H9 (cell line): Measurements from ENCODE around the gene ZNF17. TPM values are rescaled to one million over a fixed set of nuclear protein-coding genes. Genes with fewer than 3 reads are reported as not detected.

Experiments
- DNase-seq: peaks from one replicate; pipeline ENCODE4 v3.0.0-alpha.2; 2017
- H2AFZ ChIP-seq: one replicate; pipeline ENCODE4 v1.6.1; 2013; ENCODE audit warnings: mild to moderate bottlenecking, low read length, control low read depth, moderate library complexity
- H2AK5ac ChIP-seq: 2 replicates; pipeline ENCODE4 v1.6.1; 2013; ENCODE audit warnings: low read length, control low read depth, mixed read lengths; ENCODE audit not compliant: insufficient read length
- H2BK120ac ChIP-seq: one replicate; pipeline ENCODE4 v1.6.1; 2013; ENCODE audit warnings: low read depth, mild to moderate bottlenecking, low read length, control low read depth, inconsistent platforms; ENCODE audit not compliant: poor library complexity, severe bottlenecking
- H2BK12ac ChIP-seq: 2 replicates; pipeline ENCODE4 v1.6.1; 2013; ENCODE audit warnings: low read length, control low read depth, mixed read lengths, low read depth; ENCODE audit not compliant: insufficient read length
- H2BK15ac ChIP-seq: 2 replicates; pipeline ENCODE4 v1.6.1; 2013; ENCODE audit warnings: low read depth, low read length, control low read depth
- H2BK20ac ChIP-seq: one replicate; pipeline ENCODE4 v1.6.1; 2013; ENCODE audit warnings: low read depth, mild to moderate bottlenecking, low read length, control low read depth, inconsistent platforms; ENCODE audit not compliant: poor library complexity, severe bottlenecking
- H2BK5ac ChIP-seq: 2 replicates; pipeline ENCODE4 v1.6.1; 2013; ENCODE audit warnings: low read length, control low read depth, mixed read lengths; ENCODE audit not compliant: insufficient read length
- H3K14ac ChIP-seq: 2 replicates; pipeline ENCODE4 v1.6.1; 2013; ENCODE audit warnings: low read length, control low read depth; ENCODE audit not compliant: insufficient read depth
- H3K18ac ChIP-seq: 2 replicates; pipeline ENCODE4 v1.6.1; 2013; ENCODE audit warnings: low read depth, mild to moderate bottlenecking, mixed read lengths, low read length, control low read depth; ENCODE audit not compliant: insufficient read length
- H3K23ac ChIP-seq: 2 replicates; pipeline ENCODE4 v1.6.1; 2013; ENCODE audit warnings: low read length, control low read depth, mixed read lengths, low read depth; ENCODE audit not compliant: insufficient read length
- H3K23me2 ChIP-seq: 2 replicates; pipeline ENCODE4 v1.6.1; 2013; ENCODE audit warnings: low read depth, mild to moderate bottlenecking, mixed read lengths, low read length, control low read depth; ENCODE audit not compliant: insufficient read length, poor library complexity, severe bottlenecking
- H3K27ac ChIP-seq: 2 replicates; pipeline ENCODE4 v1.5.1; 2013; ENCODE audit warnings: low read length, control low read depth, mixed read lengths, low read depth; ENCODE audit not compliant: insufficient read length
- H3K27me3 ChIP-seq: 2 replicates; pipeline ENCODE4 v1.6.1; 2013; ENCODE audit warnings: low read length, control low read depth, inconsistent platforms; ENCODE audit not compliant: insufficient read depth
- H3K4ac ChIP-seq: 2 replicates; pipeline ENCODE4 v1.6.1; 2013; ENCODE audit warnings: low read depth, mild to moderate bottlenecking, control low read depth, inconsistent platforms, low read length, moderate library complexity
- H3K4me1 ChIP-seq: 2 replicates; pipeline ENCODE4 v1.6.1; 2013; ENCODE audit warnings: low read length, control low read depth, inconsistent platforms; ENCODE audit not compliant: insufficient read depth
- H3K4me2 ChIP-seq: 2 replicates; pipeline ENCODE4 v1.6.1; 2013; ENCODE audit warnings: low read length, control low read depth, mixed read lengths; ENCODE audit not compliant: insufficient read length, insufficient read depth
- H3K56ac ChIP-seq: 2 replicates; pipeline ENCODE4 v1.6.1; 2013; ENCODE audit warnings: low read depth, mild to moderate bottlenecking, mixed read lengths, low read length, control low read depth; ENCODE audit not compliant: insufficient read length
- H3K79me1 ChIP-seq: 2 replicates; pipeline ENCODE4 v1.6.1; 2013; ENCODE audit warnings: low read depth, mild to moderate bottlenecking, moderate library complexity, low read length, control low read depth, inconsistent platforms; ENCODE audit not compliant: insufficient read depth, poor library complexity, severe bottlenecking
- H3K79me2 ChIP-seq: 2 replicates; pipeline ENCODE4 v1.6.1; 2013; ENCODE audit warnings: low read length, control low read depth, inconsistent platforms; ENCODE audit not compliant: insufficient read depth
- H3K9ac ChIP-seq: 2 replicates; pipeline ENCODE4 v1.6.1; 2013; ENCODE audit warnings: low read length, control low read depth, mixed read lengths; ENCODE audit not compliant: insufficient read length; ENCODE audit errors: extremely low read depth
- H3K9me3 ChIP-seq: one replicate; pipeline ENCODE4 v1.6.1; 2013; ENCODE audit warnings: low read depth, low read length, inconsistent platforms; ENCODE audit not compliant: control insufficient read depth
- H3T11ph ChIP-seq: one replicate; pipeline ENCODE4 v1.6.1; 2013; ENCODE audit warnings: mild to moderate bottlenecking, low read length, control low read depth, inconsistent platforms
- H4K20me1 ChIP-seq: one replicate; pipeline ENCODE4 v1.6.1; 2013; ENCODE audit not compliant: control insufficient read depth, insufficient read length, insufficient read depth
- H4K5ac ChIP-seq: 2 replicates; pipeline ENCODE4 v1.6.1; 2013; ENCODE audit warnings: low read depth, mild to moderate bottlenecking, mixed read lengths, low read length, control low read depth; ENCODE audit not compliant: insufficient read length
- H4K8ac ChIP-seq: replicated peaks from 2 replicates; pipeline ENCODE4 v1.6.1; 2013; ENCODE audit warnings: low read length, control low read depth, mixed read lengths, low read depth; ENCODE audit not compliant: insufficient read length
- H4K91ac ChIP-seq: 2 replicates; pipeline ENCODE4 v1.6.1; 2013; ENCODE audit warnings: low read depth, mild to moderate bottlenecking, moderate library complexity, mixed read lengths, low read length, control low read depth; ENCODE audit not compliant: insufficient read length
- H3K27ac Mint-ChIP-seq, 3 experiments: 2 replicates in 2 of 3; 3 replicates in 1 of 3; pipeline ENCODE4 v1.8.0; 2020 to 2021; ENCODE audit warnings: mixed read lengths in 3 of 3, mild to moderate bottlenecking in 1 of 3, moderate library complexity in 1 of 3
- H3K27me3 Mint-ChIP-seq: 2 replicates; pipeline ENCODE4 v1.8.0; 2021; ENCODE audit warnings: low read depth, mild to moderate bottlenecking, moderate library complexity, mixed read lengths
- H3K36me3 Mint-ChIP-seq, 3 experiments: 2 replicates in 2 of 3; 3 replicates in 1 of 3; pipeline ENCODE4 v1.8.0; 2020 to 2021; ENCODE audit warnings: low read depth in 3 of 3, mixed read lengths in 3 of 3; ENCODE audit not compliant: insufficient read depth in 1 of 3
- H3K4me1 Mint-ChIP-seq, 2 experiments: 2 replicates each; pipeline ENCODE4 v1.8.0; 2020; ENCODE audit warnings: mixed read lengths in 2 of 2
- H3K4me3 Mint-ChIP-seq, 2 experiments: 2 replicates in 1 of 2; 3 replicates in 1 of 2; pipeline ENCODE4 v1.8.0; 2020 to 2021; ENCODE audit warnings: mild to moderate bottlenecking in 2 of 2, mixed read lengths in 2 of 2, moderate library complexity in 1 of 2
- H3K9me3 Mint-ChIP-seq, 2 experiments: 2 replicates in 1 of 2; 3 replicates in 1 of 2; pipeline ENCODE4 v1.8.0; 2020; ENCODE audit warnings: mild to moderate bottlenecking in 2 of 2, mixed read lengths in 2 of 2, moderate library complexity in 1 of 2
- WGBS: extraction: QIAGEN DNeasy Blood & Tissue Kit; methylation state at CpG from one replicate; pipeline ENCODE4 v1.1.7; 2013; ENCODE audit warnings: missing lambda C conversion rate, low lambda C conversion rate, mixed read lengths; ENCODE audit not compliant: insufficient read length; ENCODE audit errors: extremely low coverage; 5-methylcytosine and 5-hydroxymethylcytosine counted together
- total RNA-seq: library from RNA; stranded (reverse); gene quantifications from 2 replicates; pipeline ENCODE4 v1.2.1, GENCODE V29; 2021
- TF ChIP-seq, protein P1 (sequence below): fragments of 200-600 bp; sonication (generic); conservative IDR thresholded peaks from 3 replicates; pipeline ENCODE4 v1.8.0; 2021; ENCODE audit warnings: antibody characterized with exemption, mild to moderate bottlenecking

ZNF17 gene
- total RNA-seq, 1 experiment from 2014 or later: 16.3 TPM

DNA sequence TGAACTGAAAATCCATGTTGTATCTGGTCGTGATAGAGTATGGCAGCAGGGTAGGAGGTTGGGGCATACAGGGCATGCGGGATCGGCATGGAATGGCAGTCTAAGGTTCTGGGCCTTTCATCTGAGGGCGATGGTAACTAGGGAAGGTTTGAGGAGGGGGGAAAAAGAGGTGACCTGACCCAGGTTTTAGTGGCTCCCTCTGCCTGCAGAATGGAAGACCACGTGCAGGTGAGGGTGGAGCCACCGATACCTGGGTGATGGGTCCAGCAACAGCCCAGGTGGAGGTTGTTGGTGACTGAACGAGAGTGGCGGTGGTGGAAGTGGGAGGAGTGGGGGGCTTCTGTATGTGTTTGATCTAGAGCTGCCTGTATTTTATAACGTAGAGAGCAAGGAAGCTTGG lies 28.0 kb downstream of the ZNF17 start:
- Histone ChIP-seq H3K23ac (no peak overlapping the region), H2BK12ac (no peak overlapping the region), H2AFZ (no peak overlapping the region), H3K9me3 (no peaks in the 10 kb centered on the region), H3K18ac (no peak overlapping the region), H4K91ac (no peak overlapping the region), H3T11ph (no peak overlapping the region), H3K4ac (no peak overlapping the region), H4K8ac (no peak overlapping the region), H2BK120ac (no peak overlapping the region), H3K56ac (no peak overlapping the region), H3K27me3 (no peaks in the 10 kb centered on the region), H3K79me1 (peaks cover 14% of the 10 kb centered on the region), H2BK15ac (no peak overlapping the region), H2BK5ac (no peak overlapping the region), H3K27ac (no peak overlapping the region), H3K9ac (no peak overlapping the region), H2AK5ac (no peak overlapping the region), H3K14ac (no peak overlapping the region), H3K4me1 (peaks cover 5% of the 10 kb centered on the region; the same call in 1 of the 2 replicates), H3K23me2 (peaks cover 8% of the 10 kb centered on the region), H3K79me2 (peaks cover 45% of the 10 kb centered on the region), H2BK20ac (no peak overlapping the region), H3K4me2 (no peak overlapping the region), H4K20me1 (no peaks in the 10 kb centered on the region), H4K5ac (no peak overlapping the region)
- H3K27ac Mint-ChIP-seq: peak overlapping the region in 2 of 3 experiments; percentile 13 to 68; a peak in 2 of 7 replicates
- no CpG with 5 or more reads among the region's 9 CpGs for WGBS
- H3K4me1 Mint-ChIP-seq: peaks cover 16 to 20% of the 10 kb centered on the region in 2 experiments
- peak overlapping the region in 1 of 2 experiments; percentile 39; a peak in 1 of 5 replicates for H3K4me3 Mint-ChIP-seq
- DNase-seq: peak; percentile 30
- H3K36me3 Mint-ChIP-seq: peaks cover 27 to 46% (median 37%) of the 10 kb centered on the region in 3 experiments
- TF ChIP-seq, protein P1, sequence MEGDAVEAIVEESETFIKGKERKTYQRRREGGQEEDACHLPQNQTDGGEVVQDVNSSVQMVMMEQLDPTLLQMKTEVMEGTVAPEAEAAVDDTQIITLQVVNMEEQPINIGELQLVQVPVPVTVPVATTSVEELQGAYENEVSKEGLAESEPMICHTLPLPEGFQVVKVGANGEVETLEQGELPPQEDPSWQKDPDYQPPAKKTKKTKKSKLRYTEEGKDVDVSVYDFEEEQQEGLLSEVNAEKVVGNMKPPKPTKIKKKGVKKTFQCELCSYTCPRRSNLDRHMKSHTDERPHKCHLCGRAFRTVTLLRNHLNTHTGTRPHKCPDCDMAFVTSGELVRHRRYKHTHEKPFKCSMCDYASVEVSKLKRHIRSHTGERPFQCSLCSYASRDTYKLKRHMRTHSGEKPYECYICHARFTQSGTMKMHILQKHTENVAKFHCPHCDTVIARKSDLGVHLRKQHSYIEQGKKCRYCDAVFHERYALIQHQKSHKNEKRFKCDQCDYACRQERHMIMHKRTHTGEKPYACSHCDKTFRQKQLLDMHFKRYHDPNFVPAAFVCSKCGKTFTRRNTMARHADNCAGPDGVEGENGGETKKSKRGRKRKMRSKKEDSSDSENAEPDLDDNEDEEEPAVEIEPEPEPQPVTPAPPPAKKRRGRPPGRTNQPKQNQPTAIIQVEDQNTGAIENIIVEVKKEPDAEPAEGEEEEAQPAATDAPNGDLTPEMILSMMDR: peak; percentile 35; the same call in 2 of the 3 replicates
- H3K9me3 Mint-ChIP-seq: peaks cover 0 to 19% of the 10 kb centered on the region in 2 experiments; a peak in 4 of 5 replicates
- H3K27me3 Mint-ChIP-seq: peaks cover 1% of the 10 kb centered on the region; the same call in 1 of the 2 replicates
